Measurements from ENCODE around the gene PKIG. TPM values are rescaled to one million over a fixed set of nuclear protein-coding genes. Genes with fewer than 3 reads are reported as not detected.
A peak's percentile ranks its signal among the peaks of the same experiment; 100 is the strongest.
"Not testable (repeated sequence)": the region's sequence is repeated elsewhere in the genome, so short reads cannot be mapped to it uniquely, and the experiment has no call there.

The PKIG gene
- total RNA-seq, 1 donor from 2014 or later, result 51.6 TPM

GRCh38 chr20:44560229-44560628 lies 22.1 kb upstream of the PKIG start:
- Mint-ChIP-seq H3K9me3 (no peaks in the 10 kb centered on the region), H3K27me3 (ENCODE audit: low read depth) (no peaks in the 10 kb centered on the region), H3K4me1 (peaks cover 17% of the 10 kb centered on the region), H3K27ac (no peak overlapping the region), H3K36me3 (no peaks in the 10 kb centered on the region), H3K4me3 (no peak overlapping the region)
- no peak for TF ChIP-seq CTCF (IDR thresholded peaks at IDR 0.05; ENCODE audit: unreplicated experiment)
- DNase-seq (ENCODE audit: low spot score in 2 of 2, unreplicated experiment in 2 of 2), result no peak

GRCh38 chr20:44560818-44561217 lies 21.6 kb upstream of the PKIG start:
- H3K9me3 Mint-ChIP-seq; H3K27me3 Mint-ChIP-seq (ENCODE audit: low read depth); DNase-seq (ENCODE audit: low spot score in 2 of 2, unreplicated experiment in 2 of 2); H3K36me3 Mint-ChIP-seq; H3K4me3 Mint-ChIP-seq; H3K27ac Mint-ChIP-seq: not testable (repeated sequence)
- peaks cover 15% of the 10 kb centered on the region for H3K4me1 Mint-ChIP-seq

GRCh38 chr20:44561876-44562275 lies 20.5 kb upstream of the PKIG start:
- Mint-ChIP-seq H3K4me3 (no peak overlapping the region), H3K36me3 (no peaks in the 10 kb centered on the region), H3K27ac (no peak overlapping the region), H3K9me3 (no peaks in the 10 kb centered on the region), H3K27me3 (ENCODE audit: low read depth) (no peaks in the 10 kb centered on the region), H3K4me1 (peaks cover 17% of the 10 kb centered on the region)
- no peak for DNase-seq (ENCODE audit: low spot score in 2 of 2, unreplicated experiment in 2 of 2)
- TF ChIP-seq CTCF (IDR thresholded peaks at IDR 0.05; ENCODE audit: unreplicated experiment), result no peak

GRCh38 chr20:44566018-44566417 lies 16.4 kb upstream of the PKIG start:
- H3K9me3 Mint-ChIP-seq, result no peaks in the 10 kb centered on the region
- no peaks in the 10 kb centered on the region for H3K36me3 Mint-ChIP-seq
- H3K4me1 Mint-ChIP-seq, result peaks cover 17% of the 10 kb centered on the region
- no peak for TF ChIP-seq CTCF (IDR thresholded peaks at IDR 0.05; ENCODE audit: unreplicated experiment)
- H3K27ac Mint-ChIP-seq, result no peak overlapping the region
- H3K4me3 Mint-ChIP-seq, result no peak overlapping the region
- H3K27me3 Mint-ChIP-seq (ENCODE audit: low read depth), result no peaks in the 10 kb centered on the region
- no peak for DNase-seq (ENCODE audit: low spot score in 2 of 2, unreplicated experiment in 2 of 2)

GRCh38 chr20:44566811-44567210 lies 15.6 kb upstream of the PKIG start:
- H3K4me1 Mint-ChIP-seq, result peaks cover 21% of the 10 kb centered on the region
- no peaks in the 10 kb centered on the region for H3K27me3 Mint-ChIP-seq (ENCODE audit: low read depth)
- no peaks in the 10 kb centered on the region for H3K36me3 Mint-ChIP-seq
- no peak for TF ChIP-seq CTCF (IDR thresholded peaks at IDR 0.05; ENCODE audit: unreplicated experiment)
- no peak overlapping the region for H3K4me3 Mint-ChIP-seq
- no peak for DNase-seq (ENCODE audit: low spot score in 2 of 2, unreplicated experiment in 2 of 2)
- H3K27ac Mint-ChIP-seq, result peak overlapping the region; percentile 51
- no peaks in the 10 kb centered on the region for H3K9me3 Mint-ChIP-seq

GRCh38 chr20:44570367-44570766 lies 12.0 kb upstream of the PKIG start:
- TF ChIP-seq CTCF (IDR thresholded peaks at IDR 0.05; ENCODE audit: unreplicated experiment), result no peak
- H3K4me1 Mint-ChIP-seq, result peaks cover 33% of the 10 kb centered on the region
- H3K4me3 Mint-ChIP-seq, result no peak overlapping the region
- H3K36me3 Mint-ChIP-seq, result no peaks in the 10 kb centered on the region
- no peaks in the 10 kb centered on the region for H3K27me3 Mint-ChIP-seq (ENCODE audit: low read depth)
- no peaks in the 10 kb centered on the region for H3K9me3 Mint-ChIP-seq
- H3K27ac Mint-ChIP-seq, result peak overlapping the region; percentile 58
- DNase-seq (ENCODE audit: low spot score in 2 of 2, unreplicated experiment in 2 of 2), result no peak

Measured in mesothelial cell of epicardium (in vitro differentiated cells).